ENCODE data around the gene APLNR. TPM values are rescaled to one million over a fixed set of nuclear protein-coding genes. Genes with fewer than 3 reads are reported as not detected.

APLNR gene
- polyA plus RNA-seq, 1 of the 3 experiments (the other 2 are of a cell fraction) = 0.03 TPM

GRCh38 chr11:57203882-57204480 is 33.1 kb downstream of the APLNR start:
- CTCF ChIA-PET = interaction anchor here (0.9 to 2.2 kb wide), 7 partner anchors 9 to 71 kb away, joined by 3 to 23 read pairs (median 3); no protein-coding TSS in a partner anchor
- no peaks in the 10 kb centered on the region for H3K36me3 ChIP-seq (replicated peaks in 1 of 2; ENCODE audit: control insufficient read depth in 1 of 2, insufficient read depth in 2 of 2, low read length in 1 of 2)
- DNase-seq = no peak
- H3K9me2 ChIP-seq = no peaks in the 10 kb centered on the region
- no peaks in the 10 kb centered on the region for H3K9me3 ChIP-seq
- POLR2A ChIA-PET = no interaction called here
- H3K79me2 ChIP-seq (ENCODE audit: insufficient read depth) = no peaks in the 10 kb centered on the region
- no peak for TF ChIP-seq JUND (IDR thresholded peaks at IDR 0.05)
- TF ChIP-seq YY1 (IDR thresholded peaks at IDR 0.05; ENCODE audit: low read depth) = no peak
- no peak for TF ChIP-seq EZH2phosphoT487 (IDR thresholded peaks at IDR 0.05; ENCODE audit: borderline replicate concordance, low read depth)
- no peaks in the 10 kb centered on the region for H3F3A ChIP-seq (replicated peaks; ENCODE audit: insufficient read depth)
- H3K4me2 ChIP-seq = no peak overlapping the region
- H3K27ac ChIP-seq (ENCODE audit: low read depth in 2 of 2, low read length in 1 of 2) = peak overlapping the region in 1 of 2 experiments; percentile 88; a peak in 2 of 4 replicates
- H3K27me3 ChIP-seq (ENCODE audit: insufficient read depth) = no peaks in the 10 kb centered on the region; the same call in 1 of the 2 replicates
- no peak overlapping the region for H3K9ac ChIP-seq
- H2AFZ ChIP-seq (ENCODE audit: low read depth) = no peak overlapping the region
- 55% methylated on average over 7 of the region's 7 CpGs for WGBS (ENCODE audit: low lambda C conversion rate)
- H3K4me3 ChIP-seq (ENCODE audit: low read depth in 2 of 2, low read length in 1 of 2) = no peak overlapping the region
- H3K4me1 ChIP-seq (ENCODE audit: control insufficient read depth in 1 of 2, insufficient read depth in 2 of 2, low read depth in 1 of 2, low read length in 1 of 2) = peaks cover 0 to 23% of the 10 kb centered on the region in 2 experiments; a peak in 1 of 4 replicates
- no peaks in the 10 kb centered on the region for H4K20me1 ChIP-seq (ENCODE audit: insufficient read depth)

- Histone ChIP-seq H3K4me1 (ENCODE audit: control insufficient read depth in 1 of 2, insufficient read depth in 2 of 2, low read depth in 1 of 2, low read length in 1 of 2) (peaks cover 0 to 23% of the 10 kb centered on the region in 2 experiments; a peak in 1 of 4 replicates), H4K20me1 (ENCODE audit: insufficient read depth) (no peaks in the 10 kb centered on the region), H3K27ac (ENCODE audit: low read depth in 2 of 2, low read length in 1 of 2) (peak overlapping the region in 1 of 2 experiments; percentile 88; a peak in 2 of 4 replicates), H3K79me2 (ENCODE audit: insufficient read depth) (no peaks in the 10 kb centered on the region), H2AFZ (ENCODE audit: low read depth) (no peak overlapping the region), H3K9me3 (no peaks in the 10 kb centered on the region), H3K4me3 (ENCODE audit: low read depth in 2 of 2, low read length in 1 of 2) (no peak overlapping the region), H3K27me3 (ENCODE audit: insufficient read depth) (no peaks in the 10 kb centered on the region; the same call in 1 of the 2 replicates), H3K36me3 (replicated peaks in 1 of 2; ENCODE audit: control insufficient read depth in 1 of 2, insufficient read depth in 2 of 2, low read length in 1 of 2) (no peaks in the 10 kb centered on the region), H3F3A (replicated peaks; ENCODE audit: insufficient read depth) (no peaks in the 10 kb centered on the region), H3K9me2 (no peaks in the 10 kb centered on the region), H3K9ac (no peak overlapping the region), H3K4me2 (no peak overlapping the region)
- ChIA-PET CTCF (interaction anchor here (0.9 to 2.2 kb wide), 7 partner anchors 13 to 70 kb away, joined by 3 to 23 read pairs (median 3); no protein-coding TSS in a partner anchor), POLR2A (no interaction called here)
- peak; percentile 66 for DNase-seq
- 0% methylated on average over 2 of the region's 3 CpGs for WGBS (ENCODE audit: low lambda C conversion rate)
- TF ChIP-seq RXRA (IDR thresholded peaks at IDR 0.05; ENCODE audit: borderline replicate concordance, low read depth) (no peak), EP300 (IDR thresholded peaks at IDR 0.05; ENCODE audit: borderline replicate concordance in 1 of 2, low read depth in 1 of 2, low read length in 1 of 2) (peak in 1 of 2 experiments; percentile 44; a peak in 1 of 4 replicates), ELF1 (IDR thresholded peaks at IDR 0.05) (no peak)
Measured at GRCh38 chr11:57203359-57203758, 33.7 kb downstream of the APLNR start.

GRCh38 chr11:57202281-57202680 is 34.8 kb downstream of the APLNR start:
- ChIA-PET CTCF (interaction anchor here (1.1 to 2.2 kb wide), 2 partner anchors 47 to 52 kb away, joined by 3 to 23 read pairs; no protein-coding TSS in a partner anchor), POLR2A (no interaction called here)
- no peaks in the 10 kb centered on the region for H4K20me1 ChIP-seq (ENCODE audit: insufficient read depth)
- H3K9me2 ChIP-seq = no peaks in the 10 kb centered on the region
- no peak for DNase-seq
- H2AFZ ChIP-seq (ENCODE audit: low read depth) = no peak overlapping the region
- no peaks in the 10 kb centered on the region for H3K36me3 ChIP-seq (replicated peaks in 1 of 2; ENCODE audit: control insufficient read depth in 1 of 2, insufficient read depth in 2 of 2, low read length in 1 of 2)
- no peak overlapping the region for H3K4me3 ChIP-seq (ENCODE audit: low read depth in 2 of 2, low read length in 1 of 2)
- H3K79me2 ChIP-seq (ENCODE audit: insufficient read depth) = no peaks in the 10 kb centered on the region
- no peaks in the 10 kb centered on the region for H3F3A ChIP-seq (replicated peaks; ENCODE audit: insufficient read depth)
- H3K27ac ChIP-seq (ENCODE audit: low read depth in 2 of 2, low read length in 1 of 2) = peak overlapping the region in 1 of 2 experiments; percentile 16; a peak in 1 of 4 replicates
- H3K4me2 ChIP-seq = no peak overlapping the region
- no peaks in the 10 kb centered on the region for H3K9me3 ChIP-seq
- H3K9ac ChIP-seq = no peak overlapping the region
- 76% methylated on average over 6 of the region's 10 CpGs for WGBS (ENCODE audit: low lambda C conversion rate)
- no peak for TF ChIP-seq CHD2 (IDR thresholded peaks at IDR 0.05; ENCODE audit: low read length, partially characterized antibody)
- TF ChIP-seq REST (IDR thresholded peaks at IDR 0.05; ENCODE audit: low read depth, low read length) = no peak
- TF ChIP-seq GATA2 (CRISPR knock-in tag; IDR thresholded peaks at IDR 0.05) = no peak
- no peak for TF ChIP-seq EZH2phosphoT487 (IDR thresholded peaks at IDR 0.05; ENCODE audit: borderline replicate concordance, low read depth)
- TF ChIP-seq YY1 (IDR thresholded peaks at IDR 0.05; ENCODE audit: low read depth) = no peak
- no peak for TF ChIP-seq MXI1 (IDR thresholded peaks at IDR 0.05; ENCODE audit: low read depth, low read length)
- no peak for TF ChIP-seq RCOR1 (IDR thresholded peaks at IDR 0.05; ENCODE audit: low read length)
- TF ChIP-seq EP300 (IDR thresholded peaks at IDR 0.05; ENCODE audit: borderline replicate concordance in 1 of 2, low read depth in 1 of 2, low read length in 1 of 2) = no peak
- TF ChIP-seq PBX3 (IDR thresholded peaks at IDR 0.05) = no peak
- no peak for TF ChIP-seq ZBTB33 (IDR thresholded peaks at IDR 0.05; ENCODE audit: borderline replicate concordance, low read depth)
- no peaks in the 10 kb centered on the region; the same call in 1 of the 2 replicates for H3K27me3 ChIP-seq (ENCODE audit: insufficient read depth)
- H3K4me1 ChIP-seq (ENCODE audit: control insufficient read depth in 1 of 2, insufficient read depth in 2 of 2, low read depth in 1 of 2, low read length in 1 of 2) = peaks cover 0 to 28% of the 10 kb centered on the region in 2 experiments; a peak in 1 of 4 replicates
